Right lobe of liver (tissue), 6 donors: ENCODE results near the gene RHOH. TPM values are rescaled to one million over a fixed set of nuclear protein-coding genes. Genes with fewer than 3 reads are reported as not detected.

ENCODE experiments used
- ATAC-seq, 4 donors: fragments of 200-7000 bp; cut with Tn5 transposase; one replicate each; pipeline ENCODE4 v1.9.1; 2020; ENCODE audit warnings: mild to moderate bottlenecking in 4 of 4, moderate library complexity in 4 of 4
- DNase-seq, 3 donors: peaks; one replicate each; pipeline ENCODE4 v3.0.0-alpha.2; 2020
- H3K27ac ChIP-seq, 3 donors: fragments of 200-600 bp; one replicate each; pipeline ENCODE4 v1.8.0; 2022
- H3K27me3 ChIP-seq, 2 donors: fragments of 200-600 bp; one replicate each; pipeline ENCODE4 v1.8.0; 2022
- H3K36me3 ChIP-seq, 4 donors: fragments of 200-600 bp; sonication (generic) in 1 of 4; one replicate each; pipeline versions ENCODE4 v1.5.1 to v1.8.0; 2017 to 2022; ENCODE audit warnings: control low read depth in 1 of 4
- H3K4me1 ChIP-seq, 4 donors: fragments of 200-600 bp; sonication (generic) in 1 of 4; one replicate each; pipeline versions ENCODE4 v1.5.1 to v1.8.0; 2017 to 2022; ENCODE audit warnings: control low read depth in 1 of 4
- H3K4me3 ChIP-seq, 3 donors: fragments of 200-600 bp; one replicate each; pipeline ENCODE4 v1.8.0; 2022
- H3K9me3 ChIP-seq, 4 donors: fragments of 200-600 bp; sonication (generic) in 1 of 4; one replicate each; pipeline versions ENCODE4 v1.5.1 to v1.8.0; 2017 to 2022; ENCODE audit warnings: control low read depth in 1 of 4
- CTCF ChIP-seq, 4 donors: fragments of 200-600 bp in 3 of 4; fragments of 450-650 bp in 1 of 4; IDR thresholded peaks; one replicate each; pipeline versions ENCODE4 v1.5.1 to v1.8.0; 2016 to 2022; ENCODE audit warnings: antibody characterized with exemption in 4 of 4, mild to moderate bottlenecking in 2 of 4
- POLR2A ChIP-seq: fragments of 450-650 bp; IDR thresholded peaks from one replicate; pipeline ENCODE4 v1.6.1; 2017; ENCODE audit warnings: antibody characterized with exemption, mild to moderate bottlenecking
- WGBS: methylation state at CpG from one replicate; pipeline ENCODE4 v1.1.6; 2018; ENCODE audit warnings: low coverage, low lambda C conversion rate; ENCODE audit not compliant: insufficient coverage; ENCODE audit errors: missing lambda C conversion rate; 5-methylcytosine and 5-hydroxymethylcytosine counted together
- intact Hi-C, 2 donors: fragments of 100-400 bp; cut with DNase I; formaldehyde crosslinking; loops; one replicate each; pipeline versions ENCODE4 v1.11.2 to v1.14.1; 2022
- total RNA-seq, 6 experiments: library from RNA; depleted of rRNA in 2 of 6; stranded (reverse); fragments of >200 nt in 2 of 6; fragmentation: NEBNext Ultra II Directional in 3 of 6; extraction: Animal tissue kit (Norgen Biotek cat#: 25700) in 3 of 6; gene quantifications; one replicate each; pipeline versions ENCODE4 v1.1.0 to v1.2.4, GENCODE V29; 2016 to 2023
- donor health status: DM: no; HTN: yes; CAD: no.
- donor health status: DM: no; HTN: no; CAD: no.
- donor health status: DM: no; HTN: no; CAD: no.
- donor health status: DM: no; HTN: yes; CAD: no.
- donor health status: DM: no; HTN: yes; CAD: no.

RHOH gene
- total RNA-seq, 6 experiments from 2014 or later = 0.25 to 1.2 (median 0.62) TPM

DNA sequence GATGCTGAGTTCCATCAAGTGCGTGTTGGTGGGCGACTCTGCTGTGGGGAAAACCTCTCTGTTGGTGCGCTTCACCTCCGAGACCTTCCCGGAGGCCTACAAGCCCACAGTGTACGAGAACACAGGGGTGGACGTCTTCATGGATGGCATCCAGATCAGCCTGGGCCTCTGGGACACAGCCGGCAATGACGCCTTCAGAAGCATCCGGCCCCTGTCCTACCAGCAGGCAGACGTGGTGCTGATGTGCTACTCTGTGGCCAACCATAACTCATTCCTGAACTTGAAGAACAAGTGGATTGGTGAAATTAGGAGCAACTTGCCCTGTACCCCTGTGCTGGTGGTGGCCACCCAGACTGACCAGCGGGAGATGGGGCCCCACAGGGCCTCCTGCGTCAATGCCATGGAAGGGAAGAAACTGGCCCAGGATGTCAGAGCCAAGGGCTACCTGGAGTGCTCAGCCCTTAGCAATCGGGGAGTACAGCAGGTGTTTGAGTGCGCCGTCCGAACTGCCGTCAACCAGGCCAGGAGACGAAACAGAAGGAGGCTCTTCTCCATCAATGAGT is 46.6 kb downstream of the RHOH start:
- no peak overlapping the region for H3K4me3 ChIP-seq
- ATAC-seq (no peak), DNase-seq (no peak)
- WGBS = 70% methylated on average over 2 of the region's 19 CpGs
- H3K27me3 ChIP-seq = no peaks in the 10 kb centered on the region
- intact Hi-C loops = no loop called here
- no peaks in the 10 kb centered on the region for H3K36me3 ChIP-seq
- TF ChIP-seq CTCF (IDR thresholded peaks at IDR 0.05) (no peak), POLR2A (no peak)
- no peak overlapping the region for H3K27ac ChIP-seq
- no peaks in the 10 kb centered on the region for H3K9me3 ChIP-seq
- H3K4me1 ChIP-seq = no peaks in the 10 kb centered on the region

DNA sequence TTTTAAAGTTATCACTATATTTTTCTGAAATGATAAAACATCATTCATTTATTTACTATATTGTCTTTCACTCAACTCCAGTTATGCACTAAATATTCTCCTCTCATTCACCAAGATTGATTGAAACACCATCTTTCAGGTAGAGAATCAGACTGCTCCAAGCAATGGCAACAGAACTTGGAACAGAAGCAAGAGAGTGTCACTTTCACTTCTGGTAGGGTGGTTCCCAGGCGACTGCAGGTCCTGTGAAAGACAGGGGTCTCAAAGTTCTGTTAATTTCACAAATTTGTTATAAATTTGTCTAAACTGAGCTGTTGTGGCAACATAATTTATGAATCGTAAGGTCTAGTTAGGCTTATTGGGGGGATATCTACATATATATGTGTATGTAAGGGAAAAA is 47.8 kb downstream of the RHOH start:
- WGBS = 76% methylated on average over 2 of the region's 2 CpGs
- no peak for DNase-seq
- no peak overlapping the region for H3K4me3 ChIP-seq
- no peak for TF ChIP-seq POLR2A
- ATAC-seq = no peak
- intact Hi-C loops = no loop called here
- H3K27me3 ChIP-seq = no peaks in the 10 kb centered on the region
- no peaks in the 10 kb centered on the region for H3K36me3 ChIP-seq
- no peaks in the 10 kb centered on the region for H3K9me3 ChIP-seq
- no peaks in the 10 kb centered on the region for H3K4me1 ChIP-seq
- H3K27ac ChIP-seq = no peak overlapping the region

GRCh38 chr4:40245550-40245949 is 48.7 kb downstream of the RHOH start:
- no peak for DNase-seq
- H3K27ac ChIP-seq = no peak overlapping the region
- intact Hi-C loops = no loop called here

GRCh38 chr4:40246011-40246900 is 49.4 kb downstream of the RHOH start:
- Histone ChIP-seq H3K36me3 (no peaks in the 10 kb centered on the region), H3K4me1 (no peaks in the 10 kb centered on the region), H3K27me3 (no peaks in the 10 kb centered on the region), H3K4me3 (no peak overlapping the region), H3K9me3 (no peaks in the 10 kb centered on the region), H3K27ac (no peak overlapping the region)
- no peak for ATAC-seq
- WGBS = 74% methylated on average over 4 of the region's 9 CpGs
- intact Hi-C loops = no loop called here
- TF ChIP-seq CTCF (IDR thresholded peaks at IDR 0.05) (no peak), POLR2A (no peak)
- DNase-seq = no peak

More at GRCh38 chr4:40245550-40245949, 48.7 kb downstream of the RHOH start:
- Histone ChIP-seq H3K27me3 (no peaks in the 10 kb centered on the region), H3K36me3 (no peaks in the 10 kb centered on the region), H3K9me3 (no peaks in the 10 kb centered on the region), H3K4me1 (no peaks in the 10 kb centered on the region), H3K4me3 (no peak overlapping the region)
- no peak for ATAC-seq
- no peak for TF ChIP-seq POLR2A
- no peak for TF ChIP-seq CTCF (IDR thresholded peaks at IDR 0.05)
- 66% methylated on average over 2 of the region's 3 CpGs for whole genome bisulfite sequencing

GRCh38 chr4:40246938-40247337 is 50.1 kb downstream of the RHOH start:
- no peaks in the 10 kb centered on the region for H3K27me3 ChIP-seq
- no peaks in the 10 kb centered on the region for H3K4me1 ChIP-seq
- TF ChIP-seq POLR2A (no peak), CTCF (IDR thresholded peaks at IDR 0.05) (no peak)
- no peaks in the 10 kb centered on the region for H3K9me3 ChIP-seq
- no peaks in the 10 kb centered on the region for H3K36me3 ChIP-seq
- DNase-seq = no peak
- ATAC-seq = no peak
- 71% methylated on average over 2 of the region's 2 CpGs for WGBS
- intact Hi-C loops = no loop called here
- no peak overlapping the region for H3K4me3 ChIP-seq
- H3K27ac ChIP-seq = no peak overlapping the region
